GM04503 (cell line): ENCODE results near the gene FN1.

Source experiments
- DNase-seq: peaks from one replicate; pipeline ENCODE4 v3.0.0-alpha.2; 2012; ENCODE audit warnings: low read depth

Gene FN1

GRCh38 chr2:215407061-215407460 lies 28.8 kb downstream of the FN1 start:
- DNase-seq, result no peak

DNA sequence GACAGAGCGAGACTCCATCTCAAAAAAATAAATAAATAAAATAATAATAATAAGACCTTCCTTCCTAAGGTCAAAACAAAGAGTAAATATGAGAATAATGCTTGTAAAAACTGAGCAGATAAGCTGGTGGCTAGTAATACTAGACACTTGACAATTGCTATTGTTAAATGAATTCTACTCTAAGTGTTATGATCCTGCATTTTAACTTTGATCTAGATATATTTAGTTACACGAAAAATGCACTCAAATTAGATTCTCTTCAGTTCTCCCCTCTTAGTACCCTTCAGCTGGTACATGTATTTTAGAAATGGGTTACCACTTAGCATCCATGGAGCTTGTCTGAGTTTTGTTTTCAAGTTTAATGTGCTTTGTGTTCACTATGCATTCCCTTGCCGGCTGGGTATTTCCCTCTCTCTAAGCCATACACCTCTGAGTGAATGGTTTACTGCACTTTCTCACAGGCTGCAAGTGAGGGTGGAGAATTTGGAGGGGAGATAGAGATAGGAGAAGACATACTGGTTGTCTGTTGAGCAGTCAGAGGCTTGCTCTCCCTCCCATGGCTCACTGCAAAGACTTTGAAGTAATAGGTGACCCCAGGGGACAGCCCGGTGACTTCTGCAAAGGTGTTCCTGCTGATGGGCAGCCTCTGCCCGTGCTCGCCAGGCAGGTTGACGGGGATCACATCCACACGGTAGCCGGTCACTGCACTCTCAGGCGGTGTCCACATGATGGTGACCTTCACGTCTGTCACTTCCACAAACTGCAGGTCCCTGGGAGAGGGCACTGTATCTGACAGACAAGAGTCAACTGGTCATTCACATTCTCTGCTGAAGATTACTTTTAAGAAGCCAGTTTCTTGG lies 29.9 kb downstream of the FN1 start:
- no peak for DNase-seq

GRCh38 chr2:215404348-215405012 lies 31.4 kb downstream of the FN1 start:
- DNase-seq, result no peak

- no peak for DNase-seq
Observed at GRCh38 chr2:215403441-215404347, 32.2 kb downstream of the FN1 start.

DNA sequence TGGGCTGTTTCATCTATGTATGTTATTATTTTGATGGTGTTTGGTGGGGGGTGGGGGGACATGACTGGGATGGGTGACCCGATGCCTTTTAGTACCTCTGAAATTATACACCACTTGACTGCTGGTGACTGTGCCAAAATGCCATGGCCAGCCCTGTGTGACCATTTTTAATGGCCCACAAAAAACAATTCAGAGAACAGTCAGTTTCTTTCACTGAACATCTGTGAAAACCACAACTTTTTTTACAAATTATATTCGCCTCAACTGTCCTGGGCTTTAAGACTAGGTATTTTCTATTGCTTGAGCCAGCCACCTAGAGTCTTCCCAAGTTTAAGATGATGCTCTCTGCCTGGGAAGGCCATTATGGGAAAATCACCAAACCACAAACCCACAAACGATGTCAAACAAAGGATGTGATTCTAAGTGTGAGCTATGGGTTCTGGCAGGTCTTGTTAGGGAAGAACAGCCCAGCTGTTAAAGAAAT lies 33.9 kb downstream of the FN1 start:
- peak; percentile 83 for DNase-seq

DNA sequence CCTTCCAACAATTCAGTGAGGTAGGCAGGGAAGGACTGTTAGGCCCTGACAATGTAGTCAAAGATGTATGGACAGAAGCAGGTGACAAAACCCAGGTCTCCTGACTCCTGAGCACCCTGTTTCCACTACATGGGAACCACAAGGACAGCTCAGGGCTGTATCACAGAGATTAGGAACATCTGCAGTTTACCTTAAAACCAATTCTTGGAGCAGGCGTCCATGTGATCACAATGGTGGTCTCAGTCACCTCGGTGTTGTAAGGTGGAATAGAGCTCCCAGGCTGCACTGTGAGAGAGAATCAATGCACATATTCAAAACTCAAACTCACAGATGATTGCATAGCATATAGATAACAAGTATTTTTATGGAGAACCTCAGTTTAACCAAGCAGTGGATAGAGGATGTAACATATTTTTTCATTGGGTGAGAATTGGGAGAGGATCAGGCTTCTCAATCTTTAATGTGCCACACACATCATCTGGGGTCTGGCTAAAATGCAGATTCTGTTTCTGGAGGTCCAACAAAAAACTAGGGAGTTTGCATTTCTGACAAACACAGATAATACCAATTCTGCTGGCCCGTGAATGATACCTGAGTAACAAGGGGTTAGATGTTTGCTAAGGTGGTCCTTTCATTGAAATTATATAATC lies 36.7 kb downstream of the FN1 start:
- no peak for DNase-seq

GRCh38 chr2:215397632-215398341 lies 38.1 kb downstream of the FN1 start:
- no peak for DNase-seq

DNA sequence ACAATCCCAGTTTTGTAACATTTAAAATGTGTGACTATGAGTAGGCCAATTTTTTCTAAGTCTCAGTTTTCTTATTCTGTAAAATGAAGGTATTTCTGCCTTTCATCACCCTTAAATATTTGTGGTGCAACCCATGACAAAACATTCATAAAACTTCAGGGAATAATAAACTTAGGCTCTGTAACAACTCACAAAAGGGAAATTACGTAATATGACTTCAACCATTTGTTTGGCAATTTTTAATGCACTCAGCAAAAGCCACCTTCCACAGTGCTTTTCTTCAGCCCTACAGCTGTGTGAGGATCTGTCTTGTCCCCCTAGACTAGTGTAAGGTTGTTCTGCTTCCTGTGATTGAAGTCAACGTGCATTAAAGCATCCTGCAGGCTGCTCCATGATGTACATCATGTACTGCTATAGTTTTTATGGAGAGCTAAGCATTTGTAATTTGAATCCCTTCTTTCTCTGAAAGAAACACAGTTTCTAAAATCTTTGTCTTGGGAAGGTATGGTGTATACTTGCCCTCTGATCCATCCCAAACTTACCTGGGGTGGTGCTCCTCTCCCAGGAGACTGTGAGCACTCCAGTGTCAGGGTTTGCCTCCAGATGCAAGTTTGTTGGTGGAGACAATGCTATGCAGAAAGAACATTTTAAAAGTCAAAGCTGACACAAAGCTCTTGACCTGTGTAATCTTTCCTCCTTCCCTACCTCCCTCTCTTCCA lies 39.1 kb downstream of the FN1 start:
- peak; percentile 72 for DNase-seq

DNA sequence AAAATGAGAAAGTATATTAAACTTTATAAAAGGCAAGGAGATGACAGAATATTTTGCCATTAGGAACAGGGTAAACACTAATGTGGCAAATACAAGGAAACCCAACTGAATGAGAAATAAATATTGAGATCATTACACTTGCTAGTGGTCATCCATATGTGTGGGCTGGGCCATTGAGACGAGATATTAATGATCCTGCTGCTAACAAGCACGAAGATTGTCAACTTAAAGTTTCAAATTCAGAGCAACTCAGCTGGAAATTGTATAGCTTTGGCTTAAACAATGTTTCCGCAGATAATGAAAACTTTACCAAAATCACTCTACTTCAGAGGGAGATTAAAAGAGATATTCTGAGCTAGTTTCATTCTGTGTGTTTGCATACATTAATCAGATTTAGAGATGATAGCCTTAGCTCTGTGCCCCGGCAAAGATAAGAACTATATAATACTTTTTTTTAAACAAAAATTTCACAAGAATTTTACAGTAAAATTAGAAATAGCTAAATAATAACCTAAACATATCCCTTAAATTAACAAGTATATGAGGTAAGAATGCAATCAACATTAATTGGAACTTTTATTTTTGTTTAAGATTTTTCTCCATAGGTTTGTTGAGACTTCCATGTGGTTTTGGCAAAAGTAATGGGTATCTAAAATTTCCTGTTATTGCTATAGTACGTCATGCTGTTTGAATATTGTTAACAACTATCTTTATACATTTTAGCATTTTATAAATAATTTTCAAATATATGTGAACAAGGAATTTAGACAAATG lies 40.0 kb downstream of the FN1 start:
- DNase-seq, result no peak

GRCh38 chr2:215394102-215394805 lies 41.6 kb downstream of the FN1 start:
- no peak for DNase-seq

GRCh38 chr2:215392687-215393270 lies 43.1 kb downstream of the FN1 start:
- DNase-seq, result no peak

- DNase-seq, result no peak
Observed at GRCh38 chr2:215392164-215392563, 43.7 kb downstream of the FN1 start.

- no peak for DNase-seq
Observed at GRCh38 chr2:215391531-215391930, 44.3 kb downstream of the FN1 start.

DNA sequence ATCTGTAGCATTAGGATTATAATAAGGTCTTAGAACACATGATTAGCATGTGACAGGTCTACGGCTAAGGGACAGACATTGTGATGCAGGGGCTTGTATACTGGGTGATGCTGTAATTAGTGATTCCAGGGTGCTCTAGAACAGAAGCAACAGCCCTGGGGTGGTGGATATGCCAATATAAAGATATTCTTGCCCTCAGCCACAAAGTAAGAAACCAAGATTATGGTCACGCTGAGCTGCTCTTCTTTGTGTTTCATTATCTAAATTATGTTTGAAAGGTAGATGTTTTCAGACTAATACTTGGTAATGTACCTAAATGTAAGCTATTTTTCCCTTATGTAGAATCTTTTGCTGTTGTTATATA lies 45.3 kb downstream of the FN1 start:
- no peak for DNase-seq

- no peak for DNase-seq
Observed at GRCh38 chr2:215388002-215388728, 47.7 kb downstream of the FN1 start.

DNA sequence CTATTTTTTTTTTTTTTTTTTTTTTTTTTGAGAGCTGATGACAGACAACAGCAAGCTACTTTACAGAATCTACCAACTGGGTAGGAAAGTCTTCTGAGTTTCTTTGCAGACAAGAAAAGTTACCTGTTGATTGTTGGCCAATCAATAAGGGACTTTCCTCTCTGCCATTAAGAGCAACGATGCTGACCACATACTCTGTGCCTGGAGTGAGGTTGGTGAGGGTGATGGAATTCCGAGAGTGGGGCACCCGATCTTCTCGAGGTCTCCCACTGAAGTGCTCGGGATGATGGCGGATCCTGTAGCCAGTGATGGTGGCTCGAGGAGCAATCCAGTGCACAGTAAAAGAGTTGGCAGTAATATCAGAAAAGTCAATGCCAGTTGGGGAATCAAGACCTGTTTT lies 49.3 kb downstream of the FN1 start:
- no peak for DNase-seq

DNA sequence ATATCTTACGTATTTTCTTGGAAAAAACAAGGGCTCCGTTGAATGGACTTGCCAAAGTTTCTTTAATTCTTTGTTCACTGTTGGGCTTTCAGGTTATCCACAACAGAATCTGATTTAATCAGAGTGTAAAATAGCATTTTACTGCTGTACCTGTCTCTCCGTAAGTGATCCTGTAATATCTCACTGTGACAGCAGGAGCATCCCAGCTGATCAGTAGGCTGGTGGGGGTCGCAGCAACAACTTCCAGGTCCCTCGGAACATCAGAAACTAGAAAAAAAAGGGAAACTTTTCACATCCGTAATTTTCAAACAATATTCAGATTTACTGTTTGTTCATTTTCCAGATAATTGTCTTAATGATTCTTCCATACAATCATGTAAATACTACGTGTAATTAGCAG lies 51.2 kb downstream of the FN1 start:
- no peak for DNase-seq

GRCh38 chr2:215383652-215384279 lies 52.1 kb downstream of the FN1 start:
- no peak for DNase-seq
